HEK293 (cell line): ENCODE data around the gene MBD6.
"Not testable (repeated sequence)": the region's sequence is repeated elsewhere in the genome, so short reads cannot be mapped to it uniquely, and the experiment has no call there.

Experiments
- CTCF ChIA-PET: fragments of 350-600 bp; formaldehyde crosslinking; extraction: SDS; loops from one replicate; lab custom pipeline; 2021; ENCODE audit warnings: antibody characterized with exemption; lab: Yijun Ruan, JAX
- POLR2A ChIA-PET: fragments of 300-600 bp; formaldehyde crosslinking; extraction: SDS; loops from one replicate; lab custom pipeline; 2020; ENCODE audit warnings: antibody characterized with exemption, inconsistent platforms; lab: Yijun Ruan, JAX
- H3K27ac ChIP-seq: fragments of 200-500 bp; sonication (Bioruptor generic); 2 replicates; pipeline ENCODE4 v1.5.1; 2014; ENCODE audit warnings: low read depth, low read length, control low read depth, inconsistent platforms; ENCODE audit errors: extremely low read depth
- H3K36me3 ChIP-seq, 2 experiments: fragments of 200-500 bp in 1 of 2; sonication (Bioruptor generic) in 1 of 2; 1 replicate in 1 of 2; 2 replicates in 1 of 2; pipeline ENCODE4 v1.5.1; 2014 to 2017; ENCODE audit warnings: inconsistent platforms in 2 of 2, low read length in 2 of 2; ENCODE audit not compliant: control insufficient read depth in 2 of 2, insufficient read depth in 1 of 2
- H3K4me1 ChIP-seq: fragments of 200-500 bp; sonication (Bioruptor generic); 2 replicates; pipeline ENCODE4 v1.5.1; 2014; ENCODE audit warnings: mild to moderate bottlenecking, low read length, inconsistent platforms; ENCODE audit not compliant: control insufficient read depth, insufficient read depth
- H3K4me3 ChIP-seq: 2 replicates; pipeline ENCODE4 v1.5.1; 2011; ENCODE audit warnings: low read depth, mild to moderate bottlenecking, control low read depth, low read length, moderate library complexity
- H3K9me3 ChIP-seq: fragments of 200-500 bp; sonication (Bioruptor generic); 2 replicates; pipeline ENCODE4 v1.5.1; 2014; ENCODE audit warnings: low read depth, low read length, inconsistent platforms; ENCODE audit not compliant: control insufficient read depth, insufficient read depth
- SETDB1 ChIP-seq: IDR thresholded peaks from one replicate; pipeline ENCODE4 v1.6.1; 2017; ENCODE audit warnings: mild to moderate bottlenecking, low read length, moderate library complexity, mixed read lengths; ENCODE audit not compliant: insufficient read length
- ZFHX2 ChIP-seq: fragments of 450-650 bp; formaldehyde crosslinking; conservative IDR thresholded peaks from 2 replicates; pipeline ENCODE4 v1.5.1; 2016; ENCODE audit warnings: missing biosample characterization, missing genetic modification characterization
- ZNF133 ChIP-seq: fragments of 450-650 bp; formaldehyde crosslinking; IDR thresholded peaks from 2 replicates; pipeline ENCODE4 v1.5.1; 2016; ENCODE audit warnings: missing biosample characterization, missing genetic modification characterization
- ZNF302 ChIP-seq: fragments of 450-650 bp; formaldehyde crosslinking; IDR thresholded peaks from 2 replicates; pipeline ENCODE4 v1.5.1; 2016; ENCODE audit warnings: missing biosample characterization, missing genetic modification characterization, low read depth
- ZNF416 ChIP-seq: fragments of 450-650 bp; formaldehyde crosslinking; IDR thresholded peaks from 2 replicates; pipeline ENCODE4 v1.5.1; 2016; ENCODE audit warnings: missing biosample characterization, missing genetic modification characterization
- ZNF426 ChIP-seq: fragments of 450-650 bp; formaldehyde crosslinking; IDR thresholded peaks from 2 replicates; pipeline ENCODE4 v1.5.1; 2017; ENCODE audit warnings: missing biosample characterization, missing genetic modification characterization, mild to moderate bottlenecking, inconsistent platforms, moderate library complexity
- ZNF530 ChIP-seq: fragments of 450-650 bp; formaldehyde crosslinking; IDR thresholded peaks from 2 replicates; pipeline ENCODE4 v1.5.1; 2016; ENCODE audit warnings: low read depth, missing biosample characterization, missing genetic modification characterization
- ZSCAN23 ChIP-seq: fragments of 450-650 bp; formaldehyde crosslinking; IDR thresholded peaks from 2 replicates; pipeline ENCODE4 v1.5.1; 2016; ENCODE audit warnings: missing biosample characterization, missing genetic modification characterization
- TF ChIP-seq, protein P1 (sequence below): fragments of 450-650 bp; formaldehyde crosslinking; IDR thresholded peaks from 2 replicates; pipeline ENCODE4 v1.5.1; 2016; ENCODE audit warnings: missing biosample characterization, missing genetic modification characterization
- TF ChIP-seq, protein P2 (sequence below): fragments of 450-650 bp; formaldehyde crosslinking; IDR thresholded peaks from 2 replicates; pipeline ENCODE4 v1.5.1; 2016; ENCODE audit warnings: missing biosample characterization, missing genetic modification characterization
- TF ChIP-seq, protein P3 (sequence below): fragments of 450-650 bp; formaldehyde crosslinking; IDR thresholded peaks from 2 replicates; pipeline ENCODE4 v1.5.1; 2016; ENCODE audit warnings: missing biosample characterization, missing genetic modification characterization

MBD6 gene

GRCh38 chr12:57513266-57513665, 9.4 kb upstream of the MBD6 start:
- H3K9me3 ChIP-seq: no peaks in the 10 kb centered on the region
- H3K36me3 ChIP-seq: peaks cover 55 to 91% of the 10 kb centered on the region in 2 experiments
- no peaks in the 10 kb centered on the region for H3K4me1 ChIP-seq
- TF ChIP-seq ZNF416: no peak
- no peak for TF ChIP-seq ZNF133
- no peak for TF ChIP-seq ZSCAN23 (tag by site-specific recombination)
- no peak for TF ChIP-seq ZNF530 (tag by site-specific recombination)
- TF ChIP-seq, protein P1, sequence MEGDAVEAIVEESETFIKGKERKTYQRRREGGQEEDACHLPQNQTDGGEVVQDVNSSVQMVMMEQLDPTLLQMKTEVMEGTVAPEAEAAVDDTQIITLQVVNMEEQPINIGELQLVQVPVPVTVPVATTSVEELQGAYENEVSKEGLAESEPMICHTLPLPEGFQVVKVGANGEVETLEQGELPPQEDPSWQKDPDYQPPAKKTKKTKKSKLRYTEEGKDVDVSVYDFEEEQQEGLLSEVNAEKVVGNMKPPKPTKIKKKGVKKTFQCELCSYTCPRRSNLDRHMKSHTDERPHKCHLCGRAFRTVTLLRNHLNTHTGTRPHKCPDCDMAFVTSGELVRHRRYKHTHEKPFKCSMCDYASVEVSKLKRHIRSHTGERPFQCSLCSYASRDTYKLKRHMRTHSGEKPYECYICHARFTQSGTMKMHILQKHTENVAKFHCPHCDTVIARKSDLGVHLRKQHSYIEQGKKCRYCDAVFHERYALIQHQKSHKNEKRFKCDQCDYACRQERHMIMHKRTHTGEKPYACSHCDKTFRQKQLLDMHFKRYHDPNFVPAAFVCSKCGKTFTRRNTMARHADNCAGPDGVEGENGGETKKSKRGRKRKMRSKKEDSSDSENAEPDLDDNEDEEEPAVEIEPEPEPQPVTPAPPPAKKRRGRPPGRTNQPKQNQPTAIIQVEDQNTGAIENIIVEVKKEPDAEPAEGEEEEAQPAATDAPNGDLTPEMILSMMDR (tag by site-specific recombination): no peak
- no peak for TF ChIP-seq ZNF426 (tag by site-specific recombination)
- TF ChIP-seq, protein P2, sequence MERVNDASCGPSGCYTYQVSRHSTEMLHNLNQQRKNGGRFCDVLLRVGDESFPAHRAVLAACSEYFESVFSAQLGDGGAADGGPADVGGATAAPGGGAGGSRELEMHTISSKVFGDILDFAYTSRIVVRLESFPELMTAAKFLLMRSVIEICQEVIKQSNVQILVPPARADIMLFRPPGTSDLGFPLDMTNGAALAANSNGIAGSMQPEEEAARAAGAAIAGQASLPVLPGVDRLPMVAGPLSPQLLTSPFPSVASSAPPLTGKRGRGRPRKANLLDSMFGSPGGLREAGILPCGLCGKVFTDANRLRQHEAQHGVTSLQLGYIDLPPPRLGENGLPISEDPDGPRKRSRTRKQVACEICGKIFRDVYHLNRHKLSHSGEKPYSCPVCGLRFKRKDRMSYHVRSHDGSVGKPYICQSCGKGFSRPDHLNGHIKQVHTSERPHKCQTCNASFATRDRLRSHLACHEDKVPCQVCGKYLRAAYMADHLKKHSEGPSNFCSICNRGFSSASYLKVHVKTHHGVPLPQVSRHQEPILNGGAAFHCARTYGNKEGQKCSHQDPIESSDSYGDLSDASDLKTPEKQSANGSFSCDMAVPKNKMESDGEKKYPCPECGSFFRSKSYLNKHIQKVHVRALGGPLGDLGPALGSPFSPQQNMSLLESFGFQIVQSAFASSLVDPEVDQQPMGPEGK (tag by site-specific recombination): no peak
- no peak for TF ChIP-seq ZFHX2
- TF ChIP-seq SETDB1: no peak
- TF ChIP-seq, protein P3, sequence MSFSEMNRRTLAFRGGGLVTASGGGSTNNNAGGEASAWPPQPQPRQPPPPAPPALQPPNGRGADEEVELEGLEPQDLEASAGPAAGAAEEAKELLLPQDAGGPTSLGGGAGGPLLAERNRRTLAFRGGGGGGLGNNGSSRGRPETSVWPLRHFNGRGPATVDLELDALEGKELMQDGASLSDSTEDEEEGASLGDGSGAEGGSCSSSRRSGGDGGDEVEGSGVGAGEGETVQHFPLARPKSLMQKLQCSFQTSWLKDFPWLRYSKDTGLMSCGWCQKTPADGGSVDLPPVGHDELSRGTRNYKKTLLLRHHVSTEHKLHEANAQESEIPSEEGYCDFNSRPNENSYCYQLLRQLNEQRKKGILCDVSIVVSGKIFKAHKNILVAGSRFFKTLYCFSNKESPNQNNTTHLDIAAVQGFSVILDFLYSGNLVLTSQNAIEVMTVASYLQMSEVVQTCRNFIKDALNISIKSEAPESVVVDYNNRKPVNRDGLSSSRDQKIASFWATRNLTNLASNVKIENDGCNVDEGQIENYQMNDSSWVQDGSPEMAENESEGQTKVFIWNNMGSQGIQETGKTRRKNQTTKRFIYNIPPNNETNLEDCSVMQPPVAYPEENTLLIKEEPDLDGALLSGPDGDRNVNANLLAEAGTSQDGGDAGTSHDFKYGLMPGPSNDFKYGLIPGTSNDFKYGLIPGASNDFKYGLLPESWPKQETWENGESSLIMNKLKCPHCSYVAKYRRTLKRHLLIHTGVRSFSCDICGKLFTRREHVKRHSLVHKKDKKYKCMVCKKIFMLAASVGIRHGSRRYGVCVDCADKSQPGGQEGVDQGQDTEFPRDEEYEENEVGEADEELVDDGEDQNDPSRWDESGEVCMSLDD (tag by site-specific recombination): no peak
- TF ChIP-seq ZNF302: no peak
- ChIA-PET CTCF (interaction anchor here (0.7 kb wide), 1 partner anchor 38 kb away, joined by 4 read pairs; no protein-coding TSS in a partner anchor), POLR2A (no interaction called here)
- H3K4me3 ChIP-seq: no peak overlapping the region
- no peak overlapping the region for H3K27ac ChIP-seq

DNA sequence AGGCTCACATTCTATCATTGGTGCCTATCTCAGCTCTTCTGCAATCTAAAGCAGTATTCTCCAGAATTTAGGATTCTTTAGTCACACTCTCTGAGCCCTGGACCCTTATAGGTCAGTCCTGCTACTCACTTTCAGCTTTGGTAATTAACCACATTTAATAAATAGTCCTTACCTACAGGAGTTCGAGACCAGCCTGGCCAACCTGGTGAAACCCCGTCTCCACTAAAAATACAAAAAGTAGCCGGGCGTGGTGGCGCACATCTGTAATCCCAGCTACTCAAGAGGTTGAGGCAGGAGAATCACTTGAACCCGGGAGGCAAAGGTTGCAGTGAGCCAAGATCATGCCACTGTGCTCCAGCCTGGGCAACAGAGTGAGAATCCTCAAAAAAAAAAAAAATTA, 8.9 kb upstream of the MBD6 start:
- H3K4me1 ChIP-seq, H3K27ac ChIP-seq, H3K4me3 ChIP-seq, H3K9me3 ChIP-seq: not testable (repeated sequence)
- ChIA-PET CTCF (interaction anchor here (0.7 kb wide), 2 partner anchors 23 to 38 kb away, joined by 4 read pairs; no protein-coding TSS in a partner anchor), POLR2A (interaction anchor here (1.0 kb wide), 1 partner anchor 9 kb away, joined by 3 read pairs; no protein-coding TSS in a partner anchor)
- H3K36me3 ChIP-seq: peaks cover 55 to 93% of the 10 kb centered on the region in 2 experiments

GRCh38 chr12:57514246-57514645, 8.4 kb upstream of the MBD6 start:
- not testable (repeated sequence) for H3K9me3 ChIP-seq, H3K27ac ChIP-seq, H3K4me1 ChIP-seq, H3K4me3 ChIP-seq
- H3K36me3 ChIP-seq: peaks cover 51 to 94% of the 10 kb centered on the region in 2 experiments
- ChIA-PET POLR2A (interaction anchor here (1.0 to 1.5 kb wide), 3 partner anchors 10 to 17 kb away, joined by 3 read pairs; no protein-coding TSS in a partner anchor), CTCF (interaction anchor here (0.5 to 0.7 kb wide), 2 partner anchors 17 to 23 kb away, joined by 4 read pairs; no protein-coding TSS in a partner anchor)
